Measurements from ENCODE around the gene TM4SF18.

- TF ChIP-seq CTCF (IDR thresholded peaks at IDR 0.05; ENCODE audit: poor library complexity) (no peak), EZH2phosphoT487 (IDR thresholded peaks at IDR 0.05; ENCODE audit: low read depth, severe bottlenecking, unreplicated experiment) (no peak), EZH2 (IDR thresholded peaks at IDR 0.05; ENCODE audit: borderline replicate concordance) (no peak)
These were observed 36.5 kb downstream of the TM4SF18 start for GRCh38 chr3:149296972-149297371.

Measured in hepatocyte (in vitro differentiated cells).